Left lung (tissue), 10 donors: ENCODE results near the gene CYBA. TPM values are rescaled to one million over a fixed set of nuclear protein-coding genes. Genes with fewer than 3 reads are reported as not detected.

Source experiments
- ATAC-seq: fragments of 200-7000 bp; cut with Tn5 transposase; one replicate; pipeline ENCODE4 v1.9.1; 2020; ENCODE audit warnings: moderate library complexity
- DNase-seq, 4 donors: peaks; one replicate each; pipeline ENCODE4 v3.0.0-alpha.2; 2013 to 2020
- H3K27ac ChIP-seq, 2 donors: fragments of 200-600 bp; sonication (generic) in 1 of 2; one replicate each; pipeline versions ENCODE4 v1.5.0 to v1.8.0; 2020 to 2021
- H3K27me3 ChIP-seq, 2 donors: fragments of 200-600 bp; sonication (generic) in 1 of 2; one replicate each; pipeline versions ENCODE4 v1.5.0 to v1.8.0; 2020 to 2021
- H3K36me3 ChIP-seq, 2 donors: fragments of 200-600 bp; sonication (generic) in 1 of 2; one replicate each; pipeline versions ENCODE4 v1.5.0 to v1.8.0; 2020 to 2021
- H3K4me1 ChIP-seq, 2 donors: fragments of 200-600 bp; one replicate each; pipeline ENCODE4 v1.8.0; 2021
- H3K4me3 ChIP-seq, 2 donors: fragments of 200-600 bp; sonication (generic) in 1 of 2; one replicate each; pipeline versions ENCODE4 v1.5.0 to v1.8.0; 2020 to 2021; ENCODE audit warnings: mild to moderate bottlenecking in 1 of 2
- H3K9me3 ChIP-seq, 2 donors: fragments of 200-600 bp; sonication (generic) in 1 of 2; one replicate each; pipeline versions ENCODE4 v1.5.0 to v1.8.0; 2020 to 2021
- intact Hi-C, 2 donors: fragments of 100-400 bp; cut with DNase I; formaldehyde crosslinking; loops; one replicate each; pipeline versions ENCODE4 v1.11.2 to v1.14.2; 2022
- polyA plus RNA-seq, 6 donors: library from polyadenylated mRNA; unstranded; fragments of 120-200 nt; gene quantifications; one replicate each; pipeline ENCODE4 v1.2.1, GENCODE V29; 2013; ENCODE audit not compliant: insufficient read length in 6 of 6
- total RNA-seq, 2 donors: library from RNA; stranded (reverse); fragmentation: NEBNext Ultra II Directional; extraction: Animal tissue kit (Norgen Biotek cat#: 25700); gene quantifications; one replicate each; pipeline ENCODE4 v1.2.1, GENCODE V29; 2021
- TF ChIP-seq, protein P1 (sequence below), 2 donors: fragments of 200-600 bp; sonication (generic) in 1 of 2; IDR thresholded peaks; one replicate each; pipeline versions ENCODE4 v1.5.0 to v1.8.0; 2021; ENCODE audit warnings: antibody characterized with exemption in 2 of 2
- donor health status: DM: no; HTN: yes; CAD: no.
- donor health status: DM: no; HTN: no; CAD: no.

Gene CYBA
- total and polyA plus RNA-seq, 8 donors = 48.8 to 396 (median 77.3) TPM

DNA sequence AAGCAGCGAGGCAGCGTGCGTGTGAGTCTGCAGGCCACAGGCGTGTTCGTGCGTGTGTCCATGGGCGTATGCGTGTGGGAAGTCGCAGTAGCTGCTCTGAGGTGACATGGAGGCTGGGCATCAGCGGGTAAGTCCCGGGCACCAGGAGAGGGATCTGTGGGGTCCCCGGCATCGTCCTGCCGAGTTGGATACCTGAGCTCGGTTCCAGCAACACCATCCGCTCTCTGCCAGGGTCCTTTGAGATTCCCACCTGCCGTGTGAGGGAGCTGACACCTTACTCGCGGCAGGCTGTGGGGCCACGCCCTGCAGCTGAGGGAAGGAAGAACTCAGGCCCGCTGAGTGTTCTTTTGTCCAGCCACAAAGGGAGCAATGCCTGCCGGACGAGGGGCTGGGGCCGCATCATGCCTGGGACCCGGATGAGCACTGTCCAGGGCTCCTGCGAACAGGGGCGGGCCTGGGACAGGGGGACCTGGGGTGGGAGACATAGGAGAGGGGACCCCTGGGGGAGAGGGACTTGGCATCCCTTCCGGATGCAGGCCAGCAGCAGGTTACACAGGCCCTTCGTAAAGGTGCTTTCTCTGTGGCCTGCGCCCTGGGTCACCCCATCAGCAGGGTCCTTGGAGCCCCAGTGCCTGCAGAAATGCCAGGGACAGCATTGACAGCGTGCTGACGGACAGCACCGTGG lies 40.4 kb upstream of the CYBA start:
- DNase-seq (peak in 1 of 4 donors; percentile 74), ATAC-seq (no peak)
- Histone ChIP-seq H3K9me3 (no peaks in the 10 kb centered on the region), H3K36me3 (peaks cover 0 to 14% of the 10 kb centered on the region in 2 donors), H3K27me3 (peaks cover 0 to 51% of the 10 kb centered on the region in 2 donors), H3K4me1 (peaks cover 5 to 34% of the 10 kb centered on the region in 2 donors), H3K4me3 (no peak overlapping the region), H3K27ac (peak overlapping the region in 1 of 2 donors; percentile 59)
- TF ChIP-seq, protein P1, sequence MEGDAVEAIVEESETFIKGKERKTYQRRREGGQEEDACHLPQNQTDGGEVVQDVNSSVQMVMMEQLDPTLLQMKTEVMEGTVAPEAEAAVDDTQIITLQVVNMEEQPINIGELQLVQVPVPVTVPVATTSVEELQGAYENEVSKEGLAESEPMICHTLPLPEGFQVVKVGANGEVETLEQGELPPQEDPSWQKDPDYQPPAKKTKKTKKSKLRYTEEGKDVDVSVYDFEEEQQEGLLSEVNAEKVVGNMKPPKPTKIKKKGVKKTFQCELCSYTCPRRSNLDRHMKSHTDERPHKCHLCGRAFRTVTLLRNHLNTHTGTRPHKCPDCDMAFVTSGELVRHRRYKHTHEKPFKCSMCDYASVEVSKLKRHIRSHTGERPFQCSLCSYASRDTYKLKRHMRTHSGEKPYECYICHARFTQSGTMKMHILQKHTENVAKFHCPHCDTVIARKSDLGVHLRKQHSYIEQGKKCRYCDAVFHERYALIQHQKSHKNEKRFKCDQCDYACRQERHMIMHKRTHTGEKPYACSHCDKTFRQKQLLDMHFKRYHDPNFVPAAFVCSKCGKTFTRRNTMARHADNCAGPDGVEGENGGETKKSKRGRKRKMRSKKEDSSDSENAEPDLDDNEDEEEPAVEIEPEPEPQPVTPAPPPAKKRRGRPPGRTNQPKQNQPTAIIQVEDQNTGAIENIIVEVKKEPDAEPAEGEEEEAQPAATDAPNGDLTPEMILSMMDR (IDR thresholded peaks at IDR 0.05) = no peak
- intact Hi-C loops = no loop called here

DNA sequence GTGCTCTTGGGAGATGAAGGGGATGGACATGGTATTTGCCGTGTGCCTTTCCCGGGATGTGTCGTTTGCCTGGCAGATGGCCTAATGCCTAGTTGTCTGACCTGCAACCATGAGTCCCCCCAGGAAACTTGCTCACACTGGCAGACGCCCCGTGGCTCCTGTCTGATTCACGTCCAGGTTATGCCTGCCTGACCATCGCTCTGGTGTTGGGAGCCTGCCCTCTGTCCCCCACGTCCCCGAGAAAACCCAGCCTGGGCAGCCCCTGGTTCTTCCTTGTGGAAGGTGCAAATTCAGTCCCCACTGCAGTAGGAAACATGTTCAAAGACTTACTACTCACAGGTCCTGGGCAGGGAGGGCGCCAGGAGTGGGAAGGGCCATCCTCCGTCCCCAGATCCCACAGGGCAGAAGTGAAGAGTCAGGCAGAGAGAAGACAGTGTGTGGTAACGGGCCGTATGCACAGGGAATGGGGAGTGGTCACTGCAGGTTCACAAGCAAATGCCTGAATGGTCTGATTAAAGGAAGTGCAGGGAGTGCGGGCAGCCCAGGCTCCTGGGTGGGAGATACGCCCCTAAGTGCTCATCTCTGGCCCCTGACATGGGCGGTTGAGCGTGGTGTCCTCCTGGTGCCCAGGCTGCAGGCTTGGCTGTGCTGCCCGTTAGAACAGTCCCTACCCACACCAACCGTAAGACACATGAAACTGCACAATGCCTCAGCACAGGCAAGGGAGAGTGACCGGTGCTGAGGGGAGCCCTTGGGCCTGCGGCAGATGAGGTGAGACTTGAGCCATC lies 39.7 kb upstream of the CYBA start:
- Histone ChIP-seq H3K27me3 (peaks cover 0 to 59% of the 10 kb centered on the region in 2 donors), H3K4me3 (no peak overlapping the region), H3K27ac (no peak overlapping the region), H3K9me3 (no peaks in the 10 kb centered on the region), H3K36me3 (peaks cover 0 to 6% of the 10 kb centered on the region in 2 donors), H3K4me1 (peaks cover 10 to 41% of the 10 kb centered on the region in 2 donors)
- intact Hi-C loops = no loop called here
- no peak for ATAC-seq
- TF ChIP-seq, protein P1 (IDR thresholded peaks at IDR 0.05) = no peak
- no peak for DNase-seq

DNA sequence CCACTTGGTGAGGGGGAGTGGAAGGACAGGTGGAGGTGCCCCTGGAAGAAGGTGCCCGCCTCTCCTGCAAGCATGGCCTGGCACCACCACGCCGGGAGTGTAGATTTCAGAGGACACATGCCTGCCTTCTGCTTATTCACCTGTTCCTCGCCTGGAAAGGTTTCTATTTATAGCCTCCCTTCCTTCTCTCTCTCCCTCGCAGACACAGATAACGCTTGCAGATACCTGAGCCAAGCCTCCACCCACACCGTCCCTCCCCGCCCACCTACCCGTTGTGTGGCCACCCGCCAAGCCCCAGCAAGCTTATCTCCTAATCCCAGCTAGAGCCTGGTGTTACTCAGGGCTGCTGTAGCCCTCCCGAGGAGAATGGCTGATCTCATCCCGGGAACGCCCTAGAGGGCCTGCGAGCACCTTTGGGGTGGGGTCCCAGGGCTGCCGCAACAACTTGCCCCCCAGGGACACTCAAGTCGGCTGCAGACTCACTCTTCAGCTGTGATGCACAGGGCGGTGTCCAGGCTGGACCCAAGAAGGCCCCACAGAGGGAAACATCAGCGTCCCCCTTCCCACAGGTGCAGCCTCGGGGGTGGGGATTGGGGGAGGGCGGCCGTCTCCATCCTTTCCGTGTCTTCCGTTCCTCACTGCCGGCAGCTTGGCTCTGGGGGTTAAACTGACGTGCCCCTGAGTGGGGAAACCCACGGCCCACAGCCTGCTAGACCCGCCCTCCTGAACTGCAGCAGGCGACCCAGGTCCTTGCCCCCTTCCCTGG lies 37.3 kb upstream of the CYBA start:
- no peaks in the 10 kb centered on the region for H3K9me3 ChIP-seq
- TF ChIP-seq, protein P1 (IDR thresholded peaks at IDR 0.05) = no peak
- H3K36me3 ChIP-seq = no peaks in the 10 kb centered on the region
- H3K4me3 ChIP-seq = no peak overlapping the region
- ATAC-seq (peak; percentile 5), DNase-seq (peak in 2 of 4 donors; percentile 57 to 70)
- peaks cover 0 to 81% of the 10 kb centered on the region in 2 donors for H3K27me3 ChIP-seq
- intact Hi-C loops = no loop called here
- peaks cover 14 to 55% of the 10 kb centered on the region in 2 donors for H3K4me1 ChIP-seq
- H3K27ac ChIP-seq = no peak overlapping the region

DNA sequence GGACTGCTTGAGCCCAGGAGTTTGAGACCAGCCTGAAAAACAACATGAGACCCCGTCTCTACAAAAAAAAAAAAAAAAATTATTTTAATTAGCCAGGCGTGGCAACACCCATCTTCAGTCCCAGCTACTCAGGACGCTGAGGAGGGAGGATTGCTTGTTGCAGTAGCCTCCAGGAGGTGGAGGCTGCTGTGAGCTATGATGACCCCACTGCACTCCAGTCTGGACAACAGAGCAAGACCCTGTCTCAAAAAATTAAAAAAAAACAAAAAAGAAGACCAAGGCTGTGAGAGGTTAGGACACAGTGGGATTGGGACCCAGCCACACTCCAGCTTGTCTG lies 36.8 kb upstream of the CYBA start:
- Histone ChIP-seq H3K27me3 (peaks cover 0 to 86% of the 10 kb centered on the region in 2 donors), H3K36me3 (no peaks in the 10 kb centered on the region), H3K9me3 (no peaks in the 10 kb centered on the region), H3K4me3 (no peak overlapping the region), H3K4me1 (peaks cover 14 to 53% of the 10 kb centered on the region in 2 donors), H3K27ac (no peak overlapping the region)
- no peak for ATAC-seq
- DNase-seq = no peak
- intact Hi-C loops = no loop called here
- TF ChIP-seq, protein P1 (IDR thresholded peaks at IDR 0.05) = no peak

DNA sequence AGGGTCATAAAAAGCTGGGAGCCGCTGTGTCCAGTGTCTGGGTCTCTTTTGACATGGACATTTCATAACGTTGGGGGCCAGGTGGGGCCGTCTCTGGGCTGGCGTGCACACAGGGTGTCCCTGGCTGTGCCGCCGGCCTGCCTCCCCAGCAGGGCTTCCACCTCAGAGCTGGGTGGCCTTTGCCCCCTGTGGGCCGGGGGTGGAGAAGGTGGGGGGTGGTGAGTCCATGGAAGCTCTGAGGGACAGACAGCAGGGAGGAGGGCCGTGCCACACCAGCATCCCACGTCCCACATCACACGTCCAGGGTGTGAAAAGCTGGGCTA lies 36.4 kb upstream of the CYBA start:
- Histone ChIP-seq H3K4me1 (peaks cover 14 to 51% of the 10 kb centered on the region in 2 donors), H3K27ac (no peak overlapping the region), H3K4me3 (no peak overlapping the region), H3K27me3 (peaks cover 0 to 88% of the 10 kb centered on the region in 2 donors), H3K36me3 (no peaks in the 10 kb centered on the region), H3K9me3 (no peaks in the 10 kb centered on the region)
- intact Hi-C loops = no loop called here
- ATAC-seq (no peak), DNase-seq (no peak)
- TF ChIP-seq, protein P1 (IDR thresholded peaks at IDR 0.05) = no peak
